ENCODE results near the gene POLH.
A peak's percentile ranks its signal among the peaks of the same experiment; 100 is the strongest.

POLH gene

GRCh38 chr6:43616725-43617472 is 40.9 kb downstream of the POLH start:
- no peak for DNase-seq
- Mint-ChIP-seq H3K9me3 (no peaks in the 10 kb centered on the region), H3K4me3 (no peak overlapping the region), H3K27me3 (no peaks in the 10 kb centered on the region), H3K4me1 (ENCODE audit: low read depth) (no peaks in the 10 kb centered on the region), H3K36me3 (ENCODE audit: low read depth) (peaks cover 81% of the 10 kb centered on the region), H3K27ac (peak overlapping the region; percentile 29)

GRCh38 chr6:43621078-43621835 is 45.3 kb downstream of the POLH start:
- peaks cover under 1% of the 10 kb centered on the region for H3K4me1 Mint-ChIP-seq (ENCODE audit: low read depth)
- H3K4me3 Mint-ChIP-seq, result no peak overlapping the region
- H3K36me3 Mint-ChIP-seq (ENCODE audit: low read depth), result peaks cover 90% of the 10 kb centered on the region
- H3K27ac Mint-ChIP-seq, result peak overlapping the region; percentile 23
- no peaks in the 10 kb centered on the region for H3K9me3 Mint-ChIP-seq
- peak; percentile 25 for DNase-seq
- H3K27me3 Mint-ChIP-seq, result no peaks in the 10 kb centered on the region

- DNase-seq, result no peak
- Mint-ChIP-seq H3K4me3 (no peak overlapping the region), H3K36me3 (ENCODE audit: low read depth) (peaks cover 89% of the 10 kb centered on the region), H3K9me3 (no peaks in the 10 kb centered on the region), H3K4me1 (ENCODE audit: low read depth) (peaks cover 3% of the 10 kb centered on the region), H3K27me3 (no peaks in the 10 kb centered on the region), H3K27ac (peak overlapping the region; percentile 26)
Observed at GRCh38 chr6:43621836-43622180, 45.8 kb downstream of the POLH start.

GRCh38 chr6:43622541-43622940 is 46.6 kb downstream of the POLH start:
- H3K4me3 Mint-ChIP-seq, result no peak overlapping the region

GRCh38 chr6:43623880-43624785 is 48.1 kb downstream of the POLH start:
- H3K4me3 Mint-ChIP-seq, result no peak overlapping the region

More at GRCh38 chr6:43622541-43622940, 46.6 kb downstream of the POLH start:
- Mint-ChIP-seq H3K9me3 (no peaks in the 10 kb centered on the region), H3K4me1 (ENCODE audit: low read depth) (peaks cover 11% of the 10 kb centered on the region), H3K36me3 (ENCODE audit: low read depth) (peaks cover 89% of the 10 kb centered on the region), H3K27ac (no peak overlapping the region), H3K27me3 (no peaks in the 10 kb centered on the region)
- peak; percentile 20 for DNase-seq

GRCh38 chr6:43624786-43625288 is 48.9 kb downstream of the POLH start:
- no peak overlapping the region for H3K4me3 Mint-ChIP-seq
- no peaks in the 10 kb centered on the region for H3K27me3 Mint-ChIP-seq
- H3K27ac Mint-ChIP-seq, result no peak overlapping the region
- H3K4me1 Mint-ChIP-seq (ENCODE audit: low read depth), result peaks cover 23% of the 10 kb centered on the region
- no peak for DNase-seq
- H3K36me3 Mint-ChIP-seq (ENCODE audit: low read depth), result peaks cover 80% of the 10 kb centered on the region
- H3K9me3 Mint-ChIP-seq, result no peaks in the 10 kb centered on the region

More at GRCh38 chr6:43623880-43624785, 48.1 kb downstream of the POLH start:
- H3K9me3 Mint-ChIP-seq, result no peaks in the 10 kb centered on the region
- peak; percentile 24 for DNase-seq
- peak overlapping the region; percentile 59 for H3K27ac Mint-ChIP-seq
- H3K27me3 Mint-ChIP-seq, result no peaks in the 10 kb centered on the region
- peaks cover 21% of the 10 kb centered on the region for H3K4me1 Mint-ChIP-seq (ENCODE audit: low read depth)
- H3K36me3 Mint-ChIP-seq (ENCODE audit: low read depth), result peaks cover 82% of the 10 kb centered on the region

- Mint-ChIP-seq H3K4me3 (no peak overlapping the region), H3K9me3 (no peaks in the 10 kb centered on the region), H3K27me3 (no peaks in the 10 kb centered on the region), H3K36me3 (ENCODE audit: low read depth) (peaks cover 75% of the 10 kb centered on the region), H3K4me1 (ENCODE audit: low read depth) (peaks cover 29% of the 10 kb centered on the region), H3K27ac (peak overlapping the region; percentile 86)
- DNase-seq, result peak; percentile 22
Observed at GRCh38 chr6:43625393-43625992, 49.5 kb downstream of the POLH start.

GRCh38 chr6:43627008-43627825 is 51.2 kb downstream of the POLH start:
- DNase-seq, result peak; percentile 18
- Mint-ChIP-seq H3K9me3 (no peaks in the 10 kb centered on the region), H3K4me3 (peak overlapping the region; percentile 97), H3K27ac (peak overlapping the region; percentile 86), H3K4me1 (ENCODE audit: low read depth) (peaks cover 31% of the 10 kb centered on the region), H3K27me3 (no peaks in the 10 kb centered on the region), H3K36me3 (ENCODE audit: low read depth) (peaks cover 58% of the 10 kb centered on the region)

- H3K27ac Mint-ChIP-seq, result peak overlapping the region; percentile 100
- H3K4me1 Mint-ChIP-seq (ENCODE audit: low read depth), result peaks cover 31% of the 10 kb centered on the region
- H3K27me3 Mint-ChIP-seq, result no peaks in the 10 kb centered on the region
- peak overlapping the region; percentile 97 for H3K4me3 Mint-ChIP-seq
- DNase-seq, result peak; percentile 70
- H3K36me3 Mint-ChIP-seq (ENCODE audit: low read depth), result peaks cover 45% of the 10 kb centered on the region
- no peaks in the 10 kb centered on the region for H3K9me3 Mint-ChIP-seq
Observed at GRCh38 chr6:43628393-43629103, 52.6 kb downstream of the POLH start.

- peaks cover 39% of the 10 kb centered on the region for H3K36me3 Mint-ChIP-seq (ENCODE audit: low read depth)
Observed at GRCh38 chr6:43629104-43629504, 53.1 kb downstream of the POLH start, which contains the start of gene GTPBP2. GTPBP2 (minus strand) TSS chr6:43629264; CDS start chr6:43629162, 102 bp downstream.

GRCh38 chr6:43629505-43630300 is 53.7 kb downstream of the POLH start:
- peak overlapping the region; percentile 97 for H3K4me3 Mint-ChIP-seq
- peak; percentile 90 for DNase-seq
- H3K9me3 Mint-ChIP-seq, result no peaks in the 10 kb centered on the region
- peak overlapping the region; percentile 100 for H3K27ac Mint-ChIP-seq
- peaks cover 32% of the 10 kb centered on the region for H3K4me1 Mint-ChIP-seq (ENCODE audit: low read depth)
- H3K27me3 Mint-ChIP-seq, result no peaks in the 10 kb centered on the region
- peaks cover 35% of the 10 kb centered on the region for H3K36me3 Mint-ChIP-seq (ENCODE audit: low read depth)

More at GRCh38 chr6:43629104-43629504, 53.1 kb downstream of the POLH start, which contains the start of gene GTPBP2:
- peak within 1 kb of the TSS; percentile 100 for H3K27ac Mint-ChIP-seq
- DNase-seq, result peak; percentile 96
- peak within 1 kb of the TSS; percentile 97 for H3K4me3 Mint-ChIP-seq
- H3K9me3 Mint-ChIP-seq, result no peaks in the 10 kb centered on the region
- H3K4me1 Mint-ChIP-seq (ENCODE audit: low read depth), result peaks cover 31% of the 10 kb centered on the region
- no peaks in the 10 kb centered on the region for H3K27me3 Mint-ChIP-seq

GRCh38 chr6:43630980-43631619 is 55.1 kb downstream of the POLH start:
- H3K4me1 Mint-ChIP-seq (ENCODE audit: low read depth), result peaks cover 41% of the 10 kb centered on the region
- H3K9me3 Mint-ChIP-seq, result no peaks in the 10 kb centered on the region
- H3K27ac Mint-ChIP-seq, result peak overlapping the region; percentile 59
- H3K27me3 Mint-ChIP-seq, result no peaks in the 10 kb centered on the region
- H3K36me3 Mint-ChIP-seq (ENCODE audit: low read depth), result peaks cover 27% of the 10 kb centered on the region
- no peak for DNase-seq
- peak overlapping the region; percentile 43 for H3K4me3 Mint-ChIP-seq

Measured in activated T-cell treated with anti-CD3 and anti-CD28 coated beads, Interleukin-2, amount 50 U/mL, for 24 hours (primary cell).